ENCODE measurements around the gene RBM11. TPM values are rescaled to one million over a fixed set of nuclear protein-coding genes. Genes with fewer than 3 reads are reported as not detected.

The RBM11 gene
- total RNA-seq, 1 experiment from 2014 or later: 1.7 TPM

GRCh38 chr21:14271053-14271452 lies 55.1 kb downstream of the RBM11 start:
- no peaks in the 10 kb centered on the region for H3K27me3 Mint-ChIP-seq (ENCODE audit: low read depth)
- no peak overlapping the region for H3K4me3 Mint-ChIP-seq
- peaks cover 9 to 13% of the 10 kb centered on the region in 2 experiments; a peak in 4 of 5 replicates for H3K9me3 Mint-ChIP-seq
- H2AFZ ChIP-seq (ENCODE audit: low read length): no peak overlapping the region
- no peak overlapping the region for H3K18ac ChIP-seq (ENCODE audit: insufficient read length, low read depth, low read length)
- H3K56ac ChIP-seq (ENCODE audit: insufficient read length, low read depth, low read length): no peak overlapping the region
- H2BK20ac ChIP-seq (ENCODE audit: low read depth, low read length, poor library complexity, severe bottlenecking): no peak overlapping the region
- H2BK12ac ChIP-seq (ENCODE audit: insufficient read length, low read depth, low read length): no peak overlapping the region
- H3K36me3 Mint-ChIP-seq (ENCODE audit: insufficient read depth in 1 of 3, low read depth in 3 of 3): no peaks in the 10 kb centered on the region
- no peak for DNase-seq
- H4K8ac ChIP-seq (replicated peaks; ENCODE audit: insufficient read length, low read depth, low read length): no peak overlapping the region
- H2BK120ac ChIP-seq (ENCODE audit: low read depth, low read length, poor library complexity, severe bottlenecking): no peak overlapping the region
- H3K23ac ChIP-seq (ENCODE audit: insufficient read length, low read depth, low read length): no peak overlapping the region
- H3T11ph ChIP-seq (ENCODE audit: low read length): no peak overlapping the region
- no peak overlapping the region for H2AK5ac ChIP-seq (ENCODE audit: insufficient read length, low read length)
- no peak overlapping the region for H3K14ac ChIP-seq (ENCODE audit: insufficient read depth, low read length)
- WGBS (ENCODE audit: extremely low coverage, insufficient read length, low lambda C conversion rate): no CpG with 5 or more reads among the region's 3 CpGs
- peaks cover 0 to 3% of the 10 kb centered on the region in 2 experiments; a peak in 1 of 4 replicates for H3K4me1 Mint-ChIP-seq
- no peaks in the 10 kb centered on the region for H3K23me2 ChIP-seq (ENCODE audit: insufficient read length, low read depth, low read length, poor library complexity, severe bottlenecking)
- H2BK15ac ChIP-seq (ENCODE audit: low read depth, low read length): no peak overlapping the region
- no peak overlapping the region for H3K4ac ChIP-seq (ENCODE audit: low read depth, low read length)
- no peaks in the 10 kb centered on the region for H3K79me1 ChIP-seq (ENCODE audit: insufficient read depth, low read depth, low read length, poor library complexity, severe bottlenecking)
- no peak overlapping the region for H3K27ac ChIP-seq (ENCODE audit: insufficient read length, low read depth, low read length)
- H3K4me1 ChIP-seq (ENCODE audit: insufficient read depth, low read length): no peaks in the 10 kb centered on the region
- no peak overlapping the region for H3K4me2 ChIP-seq (ENCODE audit: insufficient read depth, insufficient read length, low read length)
- H4K5ac ChIP-seq (ENCODE audit: insufficient read length, low read depth, low read length): no peak overlapping the region
- H3K9ac ChIP-seq (ENCODE audit: extremely low read depth, insufficient read length, low read length): no peak overlapping the region
- H3K9me3 ChIP-seq (ENCODE audit: control insufficient read depth, low read depth, low read length): no peaks in the 10 kb centered on the region
- H2BK5ac ChIP-seq (ENCODE audit: insufficient read length, low read length): no peak overlapping the region
- no peaks in the 10 kb centered on the region for H4K20me1 ChIP-seq (ENCODE audit: control insufficient read depth, insufficient read depth, insufficient read length)
- TF ChIP-seq CTCF (conservative IDR thresholded peaks at IDR 0.05): no peak
- no peak overlapping the region for H4K91ac ChIP-seq (ENCODE audit: insufficient read length, low read depth, low read length)
- H3K79me2 ChIP-seq (ENCODE audit: insufficient read depth, low read length): no peaks in the 10 kb centered on the region
- H3K27me3 ChIP-seq (ENCODE audit: insufficient read depth, low read length): no peaks in the 10 kb centered on the region
- H3K27ac Mint-ChIP-seq: no peak overlapping the region
